ENCODE results near the gene HK1. TPM values are rescaled to one million over a fixed set of nuclear protein-coding genes. Genes with fewer than 3 reads are reported as not detected.

Gene HK1
- total RNA-seq, 1 experiment from 2014 or later = 219 TPM

DNA sequence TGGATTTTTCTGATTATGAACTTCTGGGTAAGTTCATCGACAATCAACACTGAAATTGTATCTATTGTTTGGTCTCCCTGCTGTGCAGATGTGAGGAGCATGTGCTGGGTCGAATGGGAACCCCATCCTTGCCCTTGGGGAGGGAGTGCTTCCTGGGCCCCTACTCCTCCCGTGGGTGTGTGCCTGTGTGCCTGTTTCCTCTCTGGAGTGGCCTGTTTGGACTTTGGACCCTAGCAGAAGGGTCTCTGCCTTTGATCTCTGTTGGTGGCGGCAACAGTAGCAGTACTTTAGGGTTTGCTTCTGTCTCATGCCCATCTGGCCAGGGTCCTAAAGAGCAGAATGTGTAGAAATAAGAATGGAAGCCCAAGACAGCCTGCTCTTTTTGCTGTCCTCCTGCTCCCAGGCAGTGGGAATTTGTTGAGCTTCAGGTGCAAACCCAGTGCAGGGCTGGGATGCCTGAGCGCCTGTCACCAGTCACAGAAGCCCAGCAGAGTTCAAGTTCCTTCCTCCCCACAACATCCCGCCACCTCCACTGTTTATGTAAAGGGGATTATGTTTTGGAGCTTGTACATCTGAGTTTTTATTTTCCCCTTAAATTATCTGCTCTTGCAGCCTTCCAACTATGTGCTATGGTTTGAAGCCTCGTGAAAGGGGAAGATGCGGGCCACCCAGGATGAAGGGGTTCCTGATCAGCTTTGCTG, 139.9 kb downstream of the HK1 start:
- Mint-ChIP-seq H3K9me3 (no peaks in the 10 kb centered on the region), H3K27me3 (ENCODE audit: low read depth) (peaks cover 2% of the 10 kb centered on the region; the same call in 1 of the 2 replicates), H3K36me3 (no peaks in the 10 kb centered on the region), H3K4me1 (peaks cover under 1% of the 10 kb centered on the region; the same call in 1 of the 2 replicates), H3K27ac (no peak overlapping the region), H3K4me3 (no peak overlapping the region)
- ATAC-seq = no peak
- TF ChIP-seq, protein P1, sequence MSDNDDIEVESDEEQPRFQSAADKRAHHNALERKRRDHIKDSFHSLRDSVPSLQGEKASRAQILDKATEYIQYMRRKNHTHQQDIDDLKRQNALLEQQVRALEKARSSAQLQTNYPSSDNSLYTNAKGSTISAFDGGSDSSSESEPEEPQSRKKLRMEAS (CRISPR knock-in tag; IDR thresholded peaks at IDR 0.05) = no peak
- CTCF ChIA-PET = interaction anchor here (1.1 to 4.8 kb wide), 5 partner anchors 11 to 179 kb away, joined by 3 to 19 read pairs (median 4); no protein-coding TSS in a partner anchor
- POLR2A ChIA-PET = no interaction called here
- DNase-seq (ENCODE audit: low spot score) = no peak

- DNase-seq (ENCODE audit: low spot score) (no peak), ATAC-seq (no peak)
- ChIA-PET CTCF (interaction anchor here (0.5 to 4.8 kb wide), 5 partner anchors 12 to 117 kb away, joined by 3 to 19 read pairs (median 3); no protein-coding TSS in a partner anchor), POLR2A (no interaction called here)
- Mint-ChIP-seq H3K4me3 (no peak overlapping the region), H3K9me3 (no peaks in the 10 kb centered on the region), H3K27me3 (ENCODE audit: low read depth) (peaks cover 2% of the 10 kb centered on the region; the same call in 1 of the 2 replicates), H3K27ac (no peak overlapping the region), H3K4me1 (peaks cover 3% of the 10 kb centered on the region; the same call in 1 of the 2 replicates), H3K36me3 (no peaks in the 10 kb centered on the region)
- TF ChIP-seq, protein P1 (CRISPR knock-in tag; IDR thresholded peaks at IDR 0.05) = no peak
- TF ChIP-seq, protein P2, sequence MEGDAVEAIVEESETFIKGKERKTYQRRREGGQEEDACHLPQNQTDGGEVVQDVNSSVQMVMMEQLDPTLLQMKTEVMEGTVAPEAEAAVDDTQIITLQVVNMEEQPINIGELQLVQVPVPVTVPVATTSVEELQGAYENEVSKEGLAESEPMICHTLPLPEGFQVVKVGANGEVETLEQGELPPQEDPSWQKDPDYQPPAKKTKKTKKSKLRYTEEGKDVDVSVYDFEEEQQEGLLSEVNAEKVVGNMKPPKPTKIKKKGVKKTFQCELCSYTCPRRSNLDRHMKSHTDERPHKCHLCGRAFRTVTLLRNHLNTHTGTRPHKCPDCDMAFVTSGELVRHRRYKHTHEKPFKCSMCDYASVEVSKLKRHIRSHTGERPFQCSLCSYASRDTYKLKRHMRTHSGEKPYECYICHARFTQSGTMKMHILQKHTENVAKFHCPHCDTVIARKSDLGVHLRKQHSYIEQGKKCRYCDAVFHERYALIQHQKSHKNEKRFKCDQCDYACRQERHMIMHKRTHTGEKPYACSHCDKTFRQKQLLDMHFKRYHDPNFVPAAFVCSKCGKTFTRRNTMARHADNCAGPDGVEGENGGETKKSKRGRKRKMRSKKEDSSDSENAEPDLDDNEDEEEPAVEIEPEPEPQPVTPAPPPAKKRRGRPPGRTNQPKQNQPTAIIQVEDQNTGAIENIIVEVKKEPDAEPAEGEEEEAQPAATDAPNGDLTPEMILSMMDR (IDR thresholded peaks at IDR 0.05) = no peak
Observed at GRCh38 chr10:69419096-69419743, 140.9 kb downstream of the HK1 start.

GRCh38 chr10:69419744-69420126, 141.4 kb downstream of the HK1 start:
- no peaks in the 10 kb centered on the region for H3K36me3 Mint-ChIP-seq
- ChIA-PET POLR2A (no interaction called here), CTCF (interaction anchor here (0.5 to 4.8 kb wide), 5 partner anchors 11 to 117 kb away, joined by 3 to 19 read pairs (median 3); no protein-coding TSS in a partner anchor)
- H3K27ac Mint-ChIP-seq = no peak overlapping the region
- TF ChIP-seq SP1 (CRISPR knock-in tag; conservative IDR thresholded peaks at IDR 0.05) (no peak), ERG (CRISPR knock-in tag; IDR thresholded peaks at IDR 0.05) (no peak), TEAD4 (CRISPR knock-in tag; IDR thresholded peaks at IDR 0.05) (no peak), JUN (CRISPR knock-in tag; IDR thresholded peaks at IDR 0.05) (no peak), STAT6 (CRISPR knock-in tag; conservative IDR thresholded peaks at IDR 0.05; ENCODE audit: low read depth) (no peak), TP53 (CRISPR knock-in tag; IDR thresholded peaks at IDR 0.05) (no peak), HMGA2 (CRISPR knock-in tag; IDR thresholded peaks at IDR 0.05) (no peak), ZNF671 (CRISPR knock-in tag; IDR thresholded peaks at IDR 0.05) (no peak)
- TF ChIP-seq, protein P3, sequence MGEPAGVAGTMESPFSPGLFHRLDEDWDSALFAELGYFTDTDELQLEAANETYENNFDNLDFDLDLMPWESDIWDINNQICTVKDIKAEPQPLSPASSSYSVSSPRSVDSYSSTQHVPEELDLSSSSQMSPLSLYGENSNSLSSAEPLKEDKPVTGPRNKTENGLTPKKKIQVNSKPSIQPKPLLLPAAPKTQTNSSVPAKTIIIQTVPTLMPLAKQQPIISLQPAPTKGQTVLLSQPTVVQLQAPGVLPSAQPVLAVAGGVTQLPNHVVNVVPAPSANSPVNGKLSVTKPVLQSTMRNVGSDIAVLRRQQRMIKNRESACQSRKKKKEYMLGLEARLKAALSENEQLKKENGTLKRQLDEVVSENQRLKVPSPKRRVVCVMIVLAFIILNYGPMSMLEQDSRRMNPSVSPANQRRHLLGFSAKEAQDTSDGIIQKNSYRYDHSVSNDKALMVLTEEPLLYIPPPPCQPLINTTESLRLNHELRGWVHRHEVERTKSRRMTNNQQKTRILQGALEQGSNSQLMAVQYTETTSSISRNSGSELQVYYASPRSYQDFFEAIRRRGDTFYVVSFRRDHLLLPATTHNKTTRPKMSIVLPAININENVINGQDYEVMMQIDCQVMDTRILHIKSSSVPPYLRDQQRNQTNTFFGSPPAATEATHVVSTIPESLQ (CRISPR knock-in tag; IDR thresholded peaks at IDR 0.05) = no peak
- TF ChIP-seq, protein P4, sequence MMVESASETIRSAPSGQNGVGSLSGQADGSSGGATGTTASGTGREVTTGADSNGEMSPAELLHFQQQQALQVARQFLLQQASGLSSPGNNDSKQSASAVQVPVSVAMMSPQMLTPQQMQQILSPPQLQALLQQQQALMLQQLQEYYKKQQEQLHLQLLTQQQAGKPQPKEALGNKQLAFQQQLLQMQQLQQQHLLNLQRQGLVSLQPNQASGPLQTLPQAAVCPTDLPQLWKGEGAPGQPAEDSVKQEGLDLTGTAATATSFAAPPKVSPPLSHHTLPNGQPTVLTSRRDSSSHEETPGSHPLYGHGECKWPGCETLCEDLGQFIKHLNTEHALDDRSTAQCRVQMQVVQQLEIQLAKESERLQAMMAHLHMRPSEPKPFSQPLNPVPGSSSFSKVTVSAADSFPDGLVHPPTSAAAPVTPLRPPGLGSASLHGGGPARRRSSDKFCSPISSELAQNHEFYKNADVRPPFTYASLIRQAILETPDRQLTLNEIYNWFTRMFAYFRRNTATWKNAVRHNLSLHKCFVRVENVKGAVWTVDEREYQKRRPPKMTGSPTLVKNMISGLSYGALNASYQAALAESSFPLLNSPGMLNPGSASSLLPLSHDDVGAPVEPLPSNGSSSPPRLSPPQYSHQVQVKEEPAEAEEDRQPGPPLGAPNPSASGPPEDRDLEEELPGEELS (CRISPR knock-in tag; IDR thresholded peaks at IDR 0.05) = no peak
- H3K9me3 Mint-ChIP-seq = no peaks in the 10 kb centered on the region
- H3K4me1 Mint-ChIP-seq = peaks cover 4% of the 10 kb centered on the region; the same call in 1 of the 2 replicates
- H3K4me3 Mint-ChIP-seq = no peak overlapping the region
- H3K27me3 Mint-ChIP-seq (ENCODE audit: low read depth) = peaks cover 2% of the 10 kb centered on the region; the same call in 1 of the 2 replicates
- no peak for DNase-seq (ENCODE audit: low spot score)
- no peak for ATAC-seq
